HEK293T (cell line): ENCODE data around the gene SCYGR1.

Source experiments
- CTCF ChIA-PET: fragments of 350-600 bp; formaldehyde crosslinking; extraction: SDS; loops from one replicate; lab custom pipeline; 2021; ENCODE audit warnings: antibody characterized with exemption, inconsistent platforms; lab: Yijun Ruan, JAX
- POLR2A ChIA-PET: fragments of 350-600 bp; formaldehyde crosslinking; extraction: SDS; loops from one replicate; lab custom pipeline; 2020; ENCODE audit warnings: antibody characterized with exemption, inconsistent platforms; lab: Yijun Ruan, JAX
- DNase-seq: peaks from one replicate; pipeline ENCODE4 v3.0.0; 2012; ENCODE audit warnings: mixed read lengths; ENCODE audit errors: extremely low spot score
- ARNT ChIP-seq: fragments of 450-650 bp; IDR thresholded peaks from 2 replicates; pipeline ENCODE4 v1.6.1; 2017; ENCODE audit warnings: mild to moderate bottlenecking
- BHLHE40 ChIP-seq: fragments of 450-650 bp; IDR thresholded peaks from 2 replicates; pipeline ENCODE4 v1.6.1; 2016; ENCODE audit warnings: mild to moderate bottlenecking, moderate library complexity, borderline replicate concordance
- CTBP1 ChIP-seq: fragments of 450-650 bp; IDR thresholded peaks from 2 replicates; pipeline ENCODE4 v1.6.1; 2016; ENCODE audit warnings: borderline replicate concordance
- ELF4 ChIP-seq: fragments of 450-650 bp; IDR thresholded peaks from 2 replicates; pipeline ENCODE4 v1.6.1; 2017; ENCODE audit warnings: antibody characterized with exemption
- FOXA1 ChIP-seq: fragments of 450-650 bp; IDR thresholded peaks from 2 replicates; pipeline ENCODE4 v1.6.1; 2016; ENCODE audit warnings: mild to moderate bottlenecking
- FOXK2 ChIP-seq: fragments of 450-650 bp; IDR thresholded peaks from 2 replicates; pipeline ENCODE4 v1.6.1; 2016; ENCODE audit warnings: mild to moderate bottlenecking
- FOXM1 ChIP-seq: fragments of 450-650 bp; IDR thresholded peaks from 2 replicates; pipeline ENCODE4 v1.6.1; 2017; ENCODE audit warnings: mild to moderate bottlenecking, borderline replicate concordance
- HDGF ChIP-seq: fragments of 450-650 bp; IDR thresholded peaks from 2 replicates; pipeline ENCODE4 v1.6.1; 2017; ENCODE audit warnings: antibody characterized with exemption, borderline replicate concordance
- L3MBTL2 ChIP-seq: fragments of 450-650 bp; conservative IDR thresholded peaks from 2 replicates; pipeline ENCODE4 v1.6.1; 2016; ENCODE audit warnings: mild to moderate bottlenecking
- LEF1 ChIP-seq: fragments of 450-650 bp; IDR thresholded peaks from 2 replicates; pipeline ENCODE4 v1.6.1; 2017; ENCODE audit warnings: mild to moderate bottlenecking, borderline replicate concordance
- NFRKB ChIP-seq: fragments of 450-650 bp; IDR thresholded peaks from 2 replicates; pipeline ENCODE4 v1.6.1; 2016; ENCODE audit warnings: mild to moderate bottlenecking, moderate library complexity
- SP1 ChIP-seq: fragments of 450-650 bp; IDR thresholded peaks from 2 replicates; pipeline ENCODE4 v1.6.1; 2017
- SUZ12 ChIP-seq: fragments of 450-650 bp; IDR thresholded peaks from 2 replicates; pipeline ENCODE4 v1.6.1; 2016; ENCODE audit warnings: mild to moderate bottlenecking
- TARDBP ChIP-seq: fragments of 450-650 bp; IDR thresholded peaks from 2 replicates; pipeline ENCODE4 v1.6.1; 2016
- ZNF384 ChIP-seq: fragments of 450-650 bp; IDR thresholded peaks from 2 replicates; pipeline ENCODE4 v1.6.1; 2016
- TF ChIP-seq, protein P1 (sequence below): fragments of 450-650 bp; IDR thresholded peaks from 2 replicates; pipeline ENCODE4 v1.6.1; 2016

Gene SCYGR1

GRCh38 chr2:227395556-227395955 lies 7.8 kb upstream of the SCYGR1 start:
- CTCF ChIA-PET, result no interaction called here
- TF ChIP-seq NFRKB (no peak), ZNF384 (no peak), SUZ12 (no peak), BHLHE40 (no peak), FOXM1 (no peak), FOXA1 (no peak), FOXK2 (no peak), LEF1 (no peak), SP1 (no peak), ELF4 (no peak), HDGF (no peak), ARNT (no peak), L3MBTL2 (no peak), TARDBP (no peak), CTBP1 (no peak)
- TF ChIP-seq, protein P1, sequence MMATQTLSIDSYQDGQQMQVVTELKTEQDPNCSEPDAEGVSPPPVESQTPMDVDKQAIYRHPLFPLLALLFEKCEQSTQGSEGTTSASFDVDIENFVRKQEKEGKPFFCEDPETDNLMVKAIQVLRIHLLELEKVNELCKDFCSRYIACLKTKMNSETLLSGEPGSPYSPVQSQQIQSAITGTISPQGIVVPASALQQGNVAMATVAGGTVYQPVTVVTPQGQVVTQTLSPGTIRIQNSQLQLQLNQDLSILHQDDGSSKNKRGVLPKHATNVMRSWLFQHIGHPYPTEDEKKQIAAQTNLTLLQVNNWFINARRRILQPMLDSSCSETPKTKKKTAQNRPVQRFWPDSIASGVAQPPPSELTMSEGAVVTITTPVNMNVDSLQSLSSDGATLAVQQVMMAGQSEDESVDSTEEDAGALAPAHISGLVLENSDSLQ, result no peak
- no peak for DNase-seq
- POLR2A ChIA-PET, result no interaction called here

- POLR2A ChIA-PET, result no interaction called here
- TF ChIP-seq FOXA1 (no peak), ELF4 (no peak), HDGF (no peak), SUZ12 (no peak), ARNT (no peak), SP1 (no peak), ZNF384 (no peak), TARDBP (no peak), FOXK2 (no peak), CTBP1 (no peak), LEF1 (no peak), L3MBTL2 (no peak)
- TF ChIP-seq, protein P1, result no peak
Observed at GRCh38 chr2:227394401-227394800, 6.7 kb upstream of the SCYGR1 start.

GRCh38 chr2:227390468-227391256 lies 2.9 kb upstream of the SCYGR1 start:
- POLR2A ChIA-PET, result no interaction called here
- no peak for DNase-seq
- CTCF ChIA-PET, result no interaction called here
- no peak for TF ChIP-seq ZNF384
- no peak for TF ChIP-seq TARDBP
- TF ChIP-seq ELF4, result no peak
- TF ChIP-seq L3MBTL2, result no peak
- no peak for TF ChIP-seq FOXK2
- no peak for TF ChIP-seq SP1
- no peak for TF ChIP-seq SUZ12
- no peak for TF ChIP-seq BHLHE40
- TF ChIP-seq CTBP1, result no peak
- TF ChIP-seq NFRKB, result no peak
- no peak for TF ChIP-seq FOXA1

More at GRCh38 chr2:227394401-227394800, 6.7 kb upstream of the SCYGR1 start:
- DNase-seq, result no peak
- CTCF ChIA-PET, result no interaction called here

GRCh38 chr2:227389661-227390060 lies 1.9 kb upstream of the SCYGR1 start:
- ChIA-PET POLR2A (no interaction called here), CTCF (no interaction called here)
- no peak for TF ChIP-seq ARNT
- no peak for TF ChIP-seq SUZ12
- TF ChIP-seq TARDBP, result no peak
- TF ChIP-seq L3MBTL2, result no peak
- no peak for TF ChIP-seq LEF1
- TF ChIP-seq ELF4, result no peak
- TF ChIP-seq, protein P1, result no peak
- no peak for TF ChIP-seq FOXA1
- DNase-seq, result no peak

- no peak for DNase-seq
- ChIA-PET CTCF (no interaction called here), POLR2A (no interaction called here)
- no peak for TF ChIP-seq SUZ12
- TF ChIP-seq, protein P1, result no peak
- no peak for TF ChIP-seq FOXK2
- no peak for TF ChIP-seq ZNF384
- TF ChIP-seq BHLHE40, result no peak
- TF ChIP-seq FOXA1, result no peak
- no peak for TF ChIP-seq HDGF
- TF ChIP-seq TARDBP, result no peak
- no peak for TF ChIP-seq SP1
- no peak for TF ChIP-seq ARNT
- TF ChIP-seq FOXM1, result no peak
- TF ChIP-seq L3MBTL2, result no peak
Observed at GRCh38 chr2:227389231-227389630, 1.5 kb upstream of the SCYGR1 start.
